ENCODE results near the gene GSN. TPM values are rescaled to one million over a fixed set of nuclear protein-coding genes. Genes with fewer than 3 reads are reported as not detected.

Gene GSN
- total and polyA plus RNA-seq, 3 experiments from 2014 or later: 4.1 to 6.3 (median 4.2) TPM

GRCh38 chr9:121354141-121354540, 86.2 kb downstream of the GSN start:
- ChIA-PET POLR2A (interaction anchor here (1.0 to 1.6 kb wide), 5 partner anchors 13 to 19 kb away, joined by 4 to 16 read pairs (median 5); no protein-coding TSS in a partner anchor), CTCF (interaction anchor here (0.5 to 3.5 kb wide), 9 partner anchors 10 to 600 kb away, joined by 3 to 27 read pairs (median 3); no protein-coding TSS in a partner anchor)
- H3K9me3 ChIP-seq (ENCODE audit: low read length): no peaks in the 10 kb centered on the region
- H3K36me3 ChIP-seq (ENCODE audit: insufficient read depth, low read length): peaks cover 9% of the 10 kb centered on the region
- no peaks in the 10 kb centered on the region for H3K27me3 Mint-ChIP-seq
- H3K27ac Mint-ChIP-seq: peak overlapping the region; percentile 36 to 95 (median 76)
- peaks cover 78 to 95% (median 89%) of the 10 kb centered on the region in 3 donors for H3K4me1 Mint-ChIP-seq
- H3K4me1 ChIP-seq (ENCODE audit: insufficient read depth, low read length): peaks cover 70% of the 10 kb centered on the region
- H3K4me3 ChIP-seq (ENCODE audit: low read length): no peak overlapping the region
- no peak for DNase-seq
- H3K9me3 Mint-ChIP-seq: no peaks in the 10 kb centered on the region
- H3K36me3 Mint-ChIP-seq: peaks cover 3 to 58% (median 26%) of the 10 kb centered on the region in 3 donors
- peak overlapping the region; percentile 27 for H3K27ac ChIP-seq (ENCODE audit: low read depth, low read length)
- peak overlapping the region; percentile 24 to 79 (median 67) for H3K4me3 Mint-ChIP-seq
- H3K27me3 ChIP-seq (ENCODE audit: insufficient read depth, low read length, poor library complexity, severe bottlenecking): no peaks in the 10 kb centered on the region

- ChIA-PET CTCF (interaction anchor here (1.0 to 3.5 kb wide), 4 partner anchors 14 to 35 kb away, joined by 3 to 27 read pairs (median 10); no protein-coding TSS in a partner anchor), POLR2A (interaction anchor here (0.9 to 1.6 kb wide), 2 partner anchors 14 kb away, joined by 7 to 16 read pairs; no protein-coding TSS in a partner anchor)
- Mint-ChIP-seq H3K9me3 (no peaks in the 10 kb centered on the region), H3K4me1 (peaks cover 81 to 96% (median 90%) of the 10 kb centered on the region in 3 donors), H3K36me3 (peaks cover 3 to 54% (median 24%) of the 10 kb centered on the region in 3 donors), H3K27ac (peak overlapping the region in 5 of 8 donors; percentile 6 to 95 (median 14)), H3K27me3 (no peaks in the 10 kb centered on the region), H3K4me3 (peak overlapping the region in 4 of 7 donors; percentile 15 to 62 (median 34))
- no peak overlapping the region for H3K27ac ChIP-seq (ENCODE audit: low read depth, low read length)
- H3K4me3 ChIP-seq (ENCODE audit: low read length): no peak overlapping the region
- DNase-seq: no peak
- no peaks in the 10 kb centered on the region for H3K27me3 ChIP-seq (ENCODE audit: insufficient read depth, low read length, poor library complexity, severe bottlenecking)
- peaks cover 76% of the 10 kb centered on the region for H3K4me1 ChIP-seq (ENCODE audit: insufficient read depth, low read length)
- H3K36me3 ChIP-seq (ENCODE audit: insufficient read depth, low read length): peaks cover 9% of the 10 kb centered on the region
- no peaks in the 10 kb centered on the region for H3K9me3 ChIP-seq (ENCODE audit: low read length)
These were observed 86.8 kb downstream of the GSN start for GRCh38 chr9:121354762-121355161.

DNA sequence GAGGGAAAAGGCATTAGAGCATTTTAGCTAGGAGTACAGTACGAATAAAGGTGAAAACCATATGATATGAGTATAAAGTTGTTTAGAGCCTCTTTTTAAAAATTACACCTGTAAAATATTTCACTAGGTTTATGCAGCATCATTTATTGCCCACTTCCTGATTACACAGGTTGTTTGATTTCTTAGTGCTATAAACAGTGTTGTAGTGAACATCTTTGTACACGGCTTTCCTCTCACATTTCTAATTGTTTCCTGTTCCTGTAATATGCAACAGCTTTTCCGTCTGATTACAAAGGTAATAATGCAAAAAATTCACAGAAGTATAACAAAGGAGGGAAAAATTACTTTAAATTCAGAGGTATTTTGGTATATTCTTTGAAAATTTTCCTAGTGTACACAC, 89.0 kb downstream of the GSN start:
- H3K27ac Mint-ChIP-seq: peak overlapping the region in 7 of 8 donors; percentile 74 to 94 (median 89)
- H3K36me3 Mint-ChIP-seq: peaks cover 3 to 36% (median 13%) of the 10 kb centered on the region in 3 donors

DNA sequence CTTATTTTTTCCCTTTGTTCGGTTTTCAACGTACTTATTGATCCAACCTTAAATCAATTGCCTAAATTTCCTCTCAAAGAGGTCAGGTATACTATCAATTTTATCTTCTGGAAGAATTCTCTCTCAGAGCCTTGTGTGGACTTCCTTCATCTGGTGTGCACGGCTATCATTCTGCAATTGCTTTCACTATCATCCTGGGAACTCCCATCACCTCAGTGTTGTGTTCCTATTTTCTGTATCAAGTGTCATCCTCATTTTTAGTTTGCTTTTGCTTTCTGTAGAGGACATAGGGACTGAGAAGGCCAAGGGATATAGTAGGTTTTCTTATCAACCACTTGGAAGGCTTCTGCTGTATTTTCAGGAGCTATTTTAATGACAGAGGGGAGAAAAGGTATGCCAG, 90.8 kb downstream of the GSN start:
- Mint-ChIP-seq H3K36me3 (peaks cover 0 to 22% (median 9%) of the 10 kb centered on the region in 3 donors), H3K4me3 (peak overlapping the region; percentile 54 to 84 (median 79)), H3K27me3 (no peaks in the 10 kb centered on the region), H3K27ac (peak overlapping the region; percentile 66 to 96 (median 88)), H3K4me1 (peaks cover 81 to 96% (median 94%) of the 10 kb centered on the region in 3 donors), H3K9me3 (no peaks in the 10 kb centered on the region)
- ChIA-PET CTCF (interaction anchor here (1.1 to 2.6 kb wide), 3 partner anchors 10 to 38 kb away, joined by 3 to 11 read pairs (median 3); no protein-coding TSS in a partner anchor), POLR2A (interaction anchor here (1.1 to 2.7 kb wide), 3 partner anchors 11 to 14 kb away, joined by 4 to 15 read pairs (median 5); no protein-coding TSS in a partner anchor)
- Histone ChIP-seq H3K27me3 (ENCODE audit: insufficient read depth, low read length, poor library complexity, severe bottlenecking) (no peaks in the 10 kb centered on the region), H3K9me3 (ENCODE audit: low read length) (no peaks in the 10 kb centered on the region), H3K36me3 (ENCODE audit: insufficient read depth, low read length) (no peaks in the 10 kb centered on the region), H3K4me3 (ENCODE audit: low read length) (no peak overlapping the region), H3K4me1 (ENCODE audit: insufficient read depth, low read length) (peaks cover 57% of the 10 kb centered on the region), H3K27ac (ENCODE audit: low read depth, low read length) (peak overlapping the region; percentile 26)
- peak in 1 of 5 donors; percentile 19 for DNase-seq

More for the DNA sequence above, 89.0 kb downstream of the GSN start:
- peak in 1 of 5 donors; percentile 34 for DNase-seq
- H3K27ac ChIP-seq (ENCODE audit: low read depth, low read length): peak overlapping the region; percentile 38
- no peaks in the 10 kb centered on the region for H3K27me3 ChIP-seq (ENCODE audit: insufficient read depth, low read length, poor library complexity, severe bottlenecking)
- H3K4me1 ChIP-seq (ENCODE audit: insufficient read depth, low read length): peaks cover 71% of the 10 kb centered on the region
- no peaks in the 10 kb centered on the region for H3K9me3 ChIP-seq (ENCODE audit: low read length)
- H3K4me3 ChIP-seq (ENCODE audit: low read length): peak overlapping the region; percentile 5
- peaks cover 5% of the 10 kb centered on the region for H3K36me3 ChIP-seq (ENCODE audit: insufficient read depth, low read length)
- Mint-ChIP-seq H3K9me3 (no peaks in the 10 kb centered on the region), H3K4me1 (peaks cover 82 to 96% (median 93%) of the 10 kb centered on the region in 3 donors), H3K4me3 (peak overlapping the region; percentile 61 to 84 (median 69)), H3K27me3 (no peaks in the 10 kb centered on the region)
- ChIA-PET CTCF (interaction anchor here (1.2 to 2.0 kb wide), 3 partner anchors 14 to 37 kb away, joined by 4 to 5 read pairs (median 4); no protein-coding TSS in a partner anchor), POLR2A (interaction anchor here (1.0 to 2.7 kb wide), 3 partner anchors 10 to 156 kb away, joined by 3 to 15 read pairs (median 4); no protein-coding TSS in a partner anchor)

GRCh38 chr9:121359351-121360294, 91.7 kb downstream of the GSN start:
- DNase-seq: no peak
- Histone ChIP-seq H3K27me3 (ENCODE audit: insufficient read depth, low read length, poor library complexity, severe bottlenecking) (no peaks in the 10 kb centered on the region), H3K9me3 (ENCODE audit: low read length) (no peaks in the 10 kb centered on the region), H3K4me3 (ENCODE audit: low read length) (no peak overlapping the region), H3K36me3 (ENCODE audit: insufficient read depth, low read length) (no peaks in the 10 kb centered on the region), H3K27ac (ENCODE audit: low read depth, low read length) (no peak overlapping the region), H3K4me1 (ENCODE audit: insufficient read depth, low read length) (peaks cover 55% of the 10 kb centered on the region)
- POLR2A ChIA-PET: no interaction called here
- CTCF ChIA-PET: interaction anchor here (2.6 kb wide), 1 partner anchor 39 kb away, joined by 11 read pairs; no protein-coding TSS in a partner anchor
- Mint-ChIP-seq H3K27me3 (no peaks in the 10 kb centered on the region), H3K4me1 (peaks cover 82 to 96% (median 94%) of the 10 kb centered on the region in 3 donors), H3K4me3 (peak overlapping the region in 6 of 7 donors; percentile 76 to 84 (median 80)), H3K36me3 (peaks cover 0 to 18% (median 9%) of the 10 kb centered on the region in 3 donors), H3K27ac (peak overlapping the region; percentile 57 to 96 (median 88)), H3K9me3 (no peaks in the 10 kb centered on the region)

- H3K9me3 ChIP-seq (ENCODE audit: low read length): no peaks in the 10 kb centered on the region
- H3K27me3 ChIP-seq (ENCODE audit: insufficient read depth, low read length, poor library complexity, severe bottlenecking): no peaks in the 10 kb centered on the region
- CTCF ChIA-PET: interaction anchor here (0.7 to 2.6 kb wide), 4 partner anchors 17 to 41 kb away, joined by 3 to 11 read pairs (median 3); no protein-coding TSS in a partner anchor
- Mint-ChIP-seq H3K4me1 (peaks cover 86 to 98% (median 97%) of the 10 kb centered on the region in 3 donors), H3K4me3 (peak overlapping the region in 1 of 7 donors; percentile 54), H3K27ac (peak overlapping the region in 7 of 8 donors; percentile 12 to 73 (median 63)), H3K27me3 (no peaks in the 10 kb centered on the region), H3K36me3 (peaks cover 0 to 21% (median 7%) of the 10 kb centered on the region in 3 donors), H3K9me3 (no peaks in the 10 kb centered on the region)
- POLR2A ChIA-PET: no interaction called here
- H3K36me3 ChIP-seq (ENCODE audit: insufficient read depth, low read length): no peaks in the 10 kb centered on the region
- no peak overlapping the region for H3K4me3 ChIP-seq (ENCODE audit: low read length)
- no peak for DNase-seq
- peaks cover 49% of the 10 kb centered on the region for H3K4me1 ChIP-seq (ENCODE audit: insufficient read depth, low read length)
- H3K27ac ChIP-seq (ENCODE audit: low read depth, low read length): no peak overlapping the region
These were observed 92.8 kb downstream of the GSN start for GRCh38 chr9:121360601-121361374.
